ENCODE results near the gene OLFM1.

The OLFM1 gene

GRCh38 chr9:135070198-135070951, 17.1 kb upstream of the OLFM1 start:
- Histone ChIP-seq H3K4me2 (ENCODE audit: insufficient read depth, low read length) (no peak overlapping the region), H3K9ac (ENCODE audit: low read depth, low read length) (no peak overlapping the region), H3K4me1 (ENCODE audit: insufficient read depth, low read length) (no peaks in the 10 kb centered on the region), H3K27ac (ENCODE audit: low read length) (no peak overlapping the region), H3K4me3 (ENCODE audit: low read depth in 1 of 2, low read length in 2 of 2) (no peak overlapping the region), H3K27me3 (ENCODE audit: insufficient read depth, low read length, poor library complexity) (no peaks in the 10 kb centered on the region), H3K36me3 (ENCODE audit: insufficient read depth, low read length) (no peaks in the 10 kb centered on the region), H4K20me1 (ENCODE audit: insufficient read depth, low read length) (no peaks in the 10 kb centered on the region; the same call in 1 of the 2 replicates), H2AFZ (ENCODE audit: low read depth, low read length) (no peak overlapping the region), H3K79me2 (ENCODE audit: insufficient read depth, low read length) (no peaks in the 10 kb centered on the region), H3K9me3 (ENCODE audit: insufficient read depth, low read length, severe bottlenecking) (no peaks in the 10 kb centered on the region)
- TF ChIP-seq EZH2 (IDR thresholded peaks at IDR 0.05; ENCODE audit: borderline replicate concordance, low read depth, low read length, severe bottlenecking) (no peak), CTCF (IDR thresholded peaks at IDR 0.05; ENCODE audit: borderline replicate concordance, extremely low read depth, low read length, poor library complexity, severe bottlenecking) (no peak)
- no peak for DNase-seq
- no peak for ATAC-seq (ENCODE audit: insufficient read depth, low read depth)

GRCh38 chr9:135070964-135071735, 16.3 kb upstream of the OLFM1 start:
- Histone ChIP-seq H3K27me3 (ENCODE audit: insufficient read depth, low read length, poor library complexity) (no peaks in the 10 kb centered on the region), H3K9me3 (ENCODE audit: insufficient read depth, low read length, severe bottlenecking) (no peaks in the 10 kb centered on the region), H3K9ac (ENCODE audit: low read depth, low read length) (no peak overlapping the region), H2AFZ (ENCODE audit: low read depth, low read length) (no peak overlapping the region), H3K4me2 (ENCODE audit: insufficient read depth, low read length) (no peak overlapping the region), H3K79me2 (ENCODE audit: insufficient read depth, low read length) (no peaks in the 10 kb centered on the region), H4K20me1 (ENCODE audit: insufficient read depth, low read length) (no peaks in the 10 kb centered on the region; the same call in 1 of the 2 replicates), H3K36me3 (ENCODE audit: insufficient read depth, low read length) (no peaks in the 10 kb centered on the region), H3K4me1 (ENCODE audit: insufficient read depth, low read length) (no peaks in the 10 kb centered on the region), H3K4me3 (ENCODE audit: low read depth in 1 of 2, low read length in 2 of 2) (no peak overlapping the region), H3K27ac (ENCODE audit: low read length) (no peak overlapping the region)
- no peak for DNase-seq
- TF ChIP-seq CTCF (IDR thresholded peaks at IDR 0.05; ENCODE audit: borderline replicate concordance, extremely low read depth, low read length, poor library complexity, severe bottlenecking) (no peak), EZH2 (IDR thresholded peaks at IDR 0.05; ENCODE audit: borderline replicate concordance, low read depth, low read length, severe bottlenecking) (no peak)
- no peak for ATAC-seq (ENCODE audit: insufficient read depth, low read depth)

GRCh38 chr9:135073081-135073740, 14.3 kb upstream of the OLFM1 start:
- Histone ChIP-seq H2AFZ (ENCODE audit: low read depth, low read length) (no peak overlapping the region), H3K27me3 (ENCODE audit: insufficient read depth, low read length, poor library complexity) (no peaks in the 10 kb centered on the region), H3K4me2 (ENCODE audit: insufficient read depth, low read length) (no peak overlapping the region), H3K4me1 (ENCODE audit: insufficient read depth, low read length) (no peaks in the 10 kb centered on the region), H3K36me3 (ENCODE audit: insufficient read depth, low read length) (no peaks in the 10 kb centered on the region), H3K4me3 (ENCODE audit: low read depth in 1 of 2, low read length in 2 of 2) (no peak overlapping the region), H3K79me2 (ENCODE audit: insufficient read depth, low read length) (no peaks in the 10 kb centered on the region), H4K20me1 (ENCODE audit: insufficient read depth, low read length) (peaks cover 7% of the 10 kb centered on the region; the same call in 1 of the 2 replicates), H3K9me3 (ENCODE audit: insufficient read depth, low read length, severe bottlenecking) (no peaks in the 10 kb centered on the region), H3K27ac (ENCODE audit: low read length) (no peak overlapping the region), H3K9ac (ENCODE audit: low read depth, low read length) (no peak overlapping the region)
- ATAC-seq (ENCODE audit: insufficient read depth, low read depth) (no peak), DNase-seq (no peak)
- TF ChIP-seq EZH2 (IDR thresholded peaks at IDR 0.05; ENCODE audit: borderline replicate concordance, low read depth, low read length, severe bottlenecking) (no peak), CTCF (IDR thresholded peaks at IDR 0.05; ENCODE audit: borderline replicate concordance, extremely low read depth, low read length, poor library complexity, severe bottlenecking) (no peak)

Measured in DND-41 (cell line).